Subcutaneous abdominal adipose tissue (tissue), 5 donors: ENCODE measurements around the gene FUT4.

Experiments
- H3K27ac ChIP-seq: one replicate; pipeline ENCODE4 v1.7.0; 2013; ENCODE audit warnings: low read depth, mild to moderate bottlenecking, inconsistent platforms, low read length, moderate library complexity
- H3K27me3 ChIP-seq, 5 donors: one replicate each; pipeline ENCODE4 v1.7.0; 2013; ENCODE audit warnings: low read length in 5 of 5, inconsistent platforms in 1 of 5; ENCODE audit not compliant: control insufficient read depth in 5 of 5, insufficient read depth in 4 of 5
- H3K36me3 ChIP-seq, 5 donors: one replicate each; pipeline ENCODE4 v1.7.0; 2013; ENCODE audit warnings: low read length in 5 of 5; ENCODE audit not compliant: control insufficient read depth in 5 of 5, insufficient read depth in 5 of 5
- H3K4me1 ChIP-seq, 5 donors: one replicate each; pipeline ENCODE4 v1.7.0; 2013; ENCODE audit warnings: low read length in 5 of 5, mild to moderate bottlenecking in 3 of 5, moderate library complexity in 1 of 5; ENCODE audit not compliant: control insufficient read depth in 5 of 5, insufficient read depth in 5 of 5
- H3K4me3 ChIP-seq, 5 donors: one replicate each; pipeline ENCODE4 v1.7.0; 2013; ENCODE audit warnings: low read length in 5 of 5, low read depth in 1 of 5
- H3K9ac ChIP-seq, 5 donors: one replicate each; pipeline ENCODE4 v1.7.0; 2013; ENCODE audit warnings: low read length in 5 of 5, mild to moderate bottlenecking in 4 of 5, moderate library complexity in 3 of 5
- H3K9me3 ChIP-seq, 5 donors: one replicate each; pipeline ENCODE4 v1.7.0; 2013; ENCODE audit warnings: low read length in 5 of 5; ENCODE audit not compliant: control insufficient read depth in 5 of 5
- donor health status: healthy.
- donor health status: healthy.
- donor health status: healthy.
- donor health status: healthy.
- donor health status: healthy.

The FUT4 gene

GRCh38 chr11:94533206-94533605 is 10.5 kb upstream of the FUT4 start:
- Histone ChIP-seq H3K9me3 (no peaks in the 10 kb centered on the region), H3K4me1 (peaks cover 0 to 29% (median 23%) of the 10 kb centered on the region in 5 donors), H3K4me3 (no peak overlapping the region), H3K9ac (peak overlapping the region in 1 of 5 donors; percentile 2), H3K27me3 (no peaks in the 10 kb centered on the region), H3K36me3 (no peaks in the 10 kb centered on the region), H3K27ac (peak overlapping the region; percentile 45)

GRCh38 chr11:94533696-94534630 is 9.8 kb upstream of the FUT4 start:
- Histone ChIP-seq H3K36me3 (no peaks in the 10 kb centered on the region), H3K9ac (peak overlapping the region in 3 of 5 donors; percentile 0 to 7 (median 2)), H3K27ac (peak overlapping the region; percentile 45), H3K4me1 (peaks cover 0 to 29% (median 23%) of the 10 kb centered on the region in 5 donors), H3K4me3 (peak overlapping the region in 2 of 5 donors; percentile 1 to 30), H3K27me3 (no peaks in the 10 kb centered on the region), H3K9me3 (no peaks in the 10 kb centered on the region)

- Histone ChIP-seq H3K27ac (no peak overlapping the region), H3K9me3 (no peaks in the 10 kb centered on the region), H3K4me1 (peaks cover 0 to 29% (median 23%) of the 10 kb centered on the region in 5 donors), H3K27me3 (no peaks in the 10 kb centered on the region), H3K36me3 (no peaks in the 10 kb centered on the region), H3K9ac (no peak overlapping the region), H3K4me3 (no peak overlapping the region)
Observed at GRCh38 chr11:94536386-94536785, 7.3 kb upstream of the FUT4 start.

- Histone ChIP-seq H3K4me3 (no peak overlapping the region), H3K27ac (no peak overlapping the region), H3K9me3 (no peaks in the 10 kb centered on the region), H3K9ac (no peak overlapping the region), H3K4me1 (peaks cover 0 to 29% (median 23%) of the 10 kb centered on the region in 5 donors), H3K27me3 (no peaks in the 10 kb centered on the region), H3K36me3 (no peaks in the 10 kb centered on the region)
Observed at GRCh38 chr11:94537031-94537600, 6.6 kb upstream of the FUT4 start.

- Histone ChIP-seq H3K9ac (no peak overlapping the region), H3K9me3 (no peaks in the 10 kb centered on the region), H3K4me1 (peaks cover 0 to 24% (median 19%) of the 10 kb centered on the region in 5 donors), H3K27ac (no peak overlapping the region), H3K36me3 (no peaks in the 10 kb centered on the region), H3K4me3 (no peak overlapping the region), H3K27me3 (no peaks in the 10 kb centered on the region)
Observed at GRCh38 chr11:94539420-94539819, 4.3 kb upstream of the FUT4 start.

GRCh38 chr11:94544646-94545263 is 1.0 kb downstream of the FUT4 start:
- Histone ChIP-seq H3K27ac (peak overlapping the region; percentile 93), H3K9ac (peak overlapping the region in 4 of 5 donors; percentile 59 to 90 (median 78)), H3K9me3 (no peaks in the 10 kb centered on the region), H3K4me1 (peaks cover 0 to 48% (median 46%) of the 10 kb centered on the region in 5 donors), H3K27me3 (no peaks in the 10 kb centered on the region), H3K4me3 (peak overlapping the region in 4 of 5 donors; percentile 72 to 85 (median 80)), H3K36me3 (peaks cover 0 to 4% (median 0%) of the 10 kb centered on the region in 5 donors)

- H3K9ac ChIP-seq, result peak overlapping the region in 4 of 5 donors; percentile 59 to 90 (median 78)
- H3K27me3 ChIP-seq, result no peaks in the 10 kb centered on the region
- peak overlapping the region; percentile 61 to 85 (median 76) for H3K4me3 ChIP-seq
- H3K36me3 ChIP-seq, result peaks cover 0 to 4% (median 0%) of the 10 kb centered on the region in 5 donors
- no peak overlapping the region for H3K27ac ChIP-seq
- peaks cover 0 to 53% (median 46%) of the 10 kb centered on the region in 5 donors for H3K4me1 ChIP-seq
- no peaks in the 10 kb centered on the region for H3K9me3 ChIP-seq
Observed at GRCh38 chr11:94545264-94546161, 1.8 kb downstream of the FUT4 start.

GRCh38 chr11:94546162-94546470 is 2.4 kb downstream of the FUT4 start:
- Histone ChIP-seq H3K4me1 (peaks cover 0 to 53% (median 46%) of the 10 kb centered on the region in 5 donors), H3K36me3 (peaks cover 0 to 4% (median 0%) of the 10 kb centered on the region in 5 donors), H3K27me3 (no peaks in the 10 kb centered on the region), H3K9ac (peak overlapping the region in 4 of 5 donors; percentile 39 to 81 (median 54)), H3K27ac (no peak overlapping the region), H3K9me3 (no peaks in the 10 kb centered on the region), H3K4me3 (peak overlapping the region; percentile 61 to 85 (median 76))

GRCh38 chr11:94546886-94547285 is 3.2 kb downstream of the FUT4 start:
- Histone ChIP-seq H3K4me1 (peaks cover 0 to 53% (median 46%) of the 10 kb centered on the region in 5 donors), H3K4me3 (peak overlapping the region in 3 of 5 donors; percentile 10 to 85 (median 14)), H3K27ac (no peak overlapping the region), H3K9ac (peak overlapping the region in 1 of 5 donors; percentile 41), H3K36me3 (peaks cover 0 to 4% (median 0%) of the 10 kb centered on the region in 5 donors), H3K27me3 (no peaks in the 10 kb centered on the region), H3K9me3 (no peaks in the 10 kb centered on the region)
